Psoas muscle (tissue), 8 donors: Measurements from ENCODE around the gene ANKRD13B. TPM values are rescaled to one million over a fixed set of nuclear protein-coding genes. Genes with fewer than 3 reads are reported as not detected.
A peak's percentile ranks its signal among the peaks of the same experiment; 100 is the strongest.

Experiments
- ATAC-seq, 4 donors: fragments of 200-7000 bp; cut with Tn5 transposase; one replicate each; pipeline ENCODE4 v1.9.1; 2020; ENCODE audit warnings: moderate library complexity in 3 of 4, mild to moderate bottlenecking in 2 of 4
- DNase-seq, 2 donors: peaks; one replicate each; pipeline ENCODE4 v3.0.0-alpha.2; 2020
- H3K27ac ChIP-seq: fragments of 200-600 bp; one replicate; pipeline ENCODE4 v1.8.0; 2022
- H3K27me3 ChIP-seq, 3 donors: fragments of 200-600 bp in 1 of 3; one replicate each; pipeline versions ENCODE4 v1.6.1 to v1.8.0; 2013 to 2022; ENCODE audit warnings: low read length in 2 of 3, mild to moderate bottlenecking in 2 of 3, moderate library complexity in 1 of 3; ENCODE audit not compliant: insufficient read depth in 3 of 3
- H3K36me3 ChIP-seq, 2 donors: fragments of 200-600 bp in 1 of 2; one replicate each; pipeline versions ENCODE4 v1.6.1 to v1.8.0; 2013 to 2022; ENCODE audit warnings: low read depth in 1 of 2, mild to moderate bottlenecking in 1 of 2, moderate library complexity in 1 of 2; ENCODE audit not compliant: insufficient read depth in 1 of 2
- H3K4me1 ChIP-seq: fragments of 200-600 bp; one replicate; pipeline ENCODE4 v1.8.0; 2022
- H3K4me3 ChIP-seq: fragments of 200-600 bp; one replicate; pipeline ENCODE4 v1.8.0; 2022; ENCODE audit warnings: mild to moderate bottlenecking
- H3K9me3 ChIP-seq: fragments of 200-600 bp; one replicate; pipeline ENCODE4 v1.8.0; 2022
- WGBS, 3 donors: extraction: QIAGEN DNeasy Blood & Tissue Kit; methylation state at CpG; one replicate each; pipeline versions ENCODE4 v1.1.6 to v1.1.7; 2013; 5-methylcytosine and 5-hydroxymethylcytosine counted together
- intact Hi-C, 2 donors: fragments of 100-400 bp; cut with DNase I; formaldehyde crosslinking; loops; one replicate each; pipeline versions ENCODE4 v1.11.0 to v1.14.2; 2022
- polyA plus RNA-seq, 3 donors: library from polyadenylated mRNA; stranded (reverse); fragments of 200-250 nt; gene quantifications; one replicate each; pipeline ENCODE4 v1.2.3, GENCODE V29; 2013
- total RNA-seq, 4 donors: library from RNA; stranded (reverse); fragmentation: NEBNext Ultra II Directional in 2 of 4; extraction: Animal tissue kit (Norgen Biotek cat#: 25700) in 2 of 4; gene quantifications; one replicate each; pipeline versions ENCODE4 v1.2.1 to v1.2.4, GENCODE V29; 2021 to 2023
- TF ChIP-seq, protein P1 (sequence below): fragments of 200-600 bp; IDR thresholded peaks from one replicate; pipeline ENCODE4 v1.8.0; 2022; ENCODE audit warnings: antibody characterized with exemption
- donor health status: healthy with polysubstance abuse.
- donor health status: DM: no; HTN: no; CAD: no; lungs with moderate emphysema.
- donor health status: Bipolar disorder and iron deficiency.
- donor health status: healthy.
- donor health status: DM: yes; HTN: yes; CAD: no.
- donor health status: DM: no; HTN: no; CAD: no.
- donor health status: DM: no; HTN: no; CAD: no.
- donor health status: DM: yes; HTN: yes; CAD: no.

The ANKRD13B gene
- total and polyA plus RNA-seq, 7 donors: 5.4 to 14.8 (median 7.1) TPM

DNA sequence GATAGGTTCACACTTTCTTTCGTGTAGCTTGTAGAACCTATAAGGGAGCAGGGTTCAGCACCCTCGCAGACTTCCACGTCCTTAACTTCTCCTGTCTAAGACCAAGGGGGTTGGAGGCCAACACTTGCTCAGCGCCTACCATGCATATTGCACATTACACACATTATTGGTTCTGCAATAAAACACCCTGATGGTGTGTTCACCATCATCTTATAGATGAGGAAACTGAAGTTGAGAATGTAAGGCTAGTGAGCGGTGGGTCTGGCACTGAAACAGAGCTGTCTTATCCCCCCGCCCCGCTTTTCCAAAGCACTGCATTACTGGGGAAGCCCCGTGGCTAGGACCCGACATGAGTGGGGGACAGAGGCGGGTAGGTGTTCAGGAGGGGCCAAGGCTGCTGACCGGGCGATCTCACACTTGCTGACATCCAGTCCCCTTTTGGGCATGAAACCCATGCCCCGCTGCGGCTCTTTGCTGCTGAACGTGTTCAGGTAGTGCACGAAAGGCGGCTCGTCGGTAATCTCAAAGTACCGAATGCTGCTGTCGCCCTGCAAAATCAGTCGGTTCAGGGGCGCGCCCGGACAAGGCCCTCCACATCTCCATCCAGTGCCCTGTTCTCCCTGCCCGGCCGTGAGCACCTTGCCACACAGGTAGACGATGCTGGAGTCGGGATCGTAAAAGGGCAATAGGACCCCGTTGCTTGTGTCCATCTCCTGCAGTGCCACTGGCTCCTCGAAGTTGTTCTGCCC is 23.5 kb downstream of the ANKRD13B start:
- WGBS, 3 donors: 62 to 69% (median 62%) methylated on average over 32 of the region's 32 CpGs
- Histone ChIP-seq H3K4me3 (peak overlapping the region; percentile 98), H3K4me1 (peaks cover 66% of the 10 kb centered on the region), H3K27ac (peak overlapping the region; percentile 69), H3K9me3 (no peaks in the 10 kb centered on the region), H3K27me3 (no peaks in the 10 kb centered on the region), H3K36me3 (peaks cover 0 to 22% of the 10 kb centered on the region in 2 donors)
- no peak for DNase-seq
- intact Hi-C loops: no loop called here
- TF ChIP-seq, protein P1, sequence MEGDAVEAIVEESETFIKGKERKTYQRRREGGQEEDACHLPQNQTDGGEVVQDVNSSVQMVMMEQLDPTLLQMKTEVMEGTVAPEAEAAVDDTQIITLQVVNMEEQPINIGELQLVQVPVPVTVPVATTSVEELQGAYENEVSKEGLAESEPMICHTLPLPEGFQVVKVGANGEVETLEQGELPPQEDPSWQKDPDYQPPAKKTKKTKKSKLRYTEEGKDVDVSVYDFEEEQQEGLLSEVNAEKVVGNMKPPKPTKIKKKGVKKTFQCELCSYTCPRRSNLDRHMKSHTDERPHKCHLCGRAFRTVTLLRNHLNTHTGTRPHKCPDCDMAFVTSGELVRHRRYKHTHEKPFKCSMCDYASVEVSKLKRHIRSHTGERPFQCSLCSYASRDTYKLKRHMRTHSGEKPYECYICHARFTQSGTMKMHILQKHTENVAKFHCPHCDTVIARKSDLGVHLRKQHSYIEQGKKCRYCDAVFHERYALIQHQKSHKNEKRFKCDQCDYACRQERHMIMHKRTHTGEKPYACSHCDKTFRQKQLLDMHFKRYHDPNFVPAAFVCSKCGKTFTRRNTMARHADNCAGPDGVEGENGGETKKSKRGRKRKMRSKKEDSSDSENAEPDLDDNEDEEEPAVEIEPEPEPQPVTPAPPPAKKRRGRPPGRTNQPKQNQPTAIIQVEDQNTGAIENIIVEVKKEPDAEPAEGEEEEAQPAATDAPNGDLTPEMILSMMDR: no peak
- no peak for ATAC-seq

DNA sequence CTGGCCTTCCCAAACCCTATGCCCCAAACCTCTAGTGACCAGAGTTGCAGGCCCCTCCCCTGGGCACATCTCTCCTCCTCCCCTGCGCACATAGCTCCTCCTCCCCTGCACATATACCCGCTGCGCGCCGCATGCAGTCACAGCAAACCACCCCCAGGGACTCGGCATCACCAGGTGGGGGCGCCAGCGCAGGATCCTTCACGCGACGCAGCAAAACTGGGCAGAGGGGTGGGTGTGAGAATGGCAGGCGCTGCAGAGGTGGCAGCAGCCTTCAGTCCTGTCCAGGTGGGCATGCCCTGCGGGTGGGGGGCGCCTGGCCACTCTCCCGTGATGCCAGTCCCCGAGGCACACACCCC is 24.2 kb downstream of the ANKRD13B start:
- intact Hi-C loops: no loop called here
- TF ChIP-seq, protein P1: peak; percentile 29
- H3K9me3 ChIP-seq: no peaks in the 10 kb centered on the region
- no peak for ATAC-seq
- H3K4me3 ChIP-seq: peak overlapping the region; percentile 98
- peak overlapping the region; percentile 99 for H3K27ac ChIP-seq
- no peaks in the 10 kb centered on the region for H3K27me3 ChIP-seq
- peaks cover 0 to 22% of the 10 kb centered on the region in 2 donors for H3K36me3 ChIP-seq
- peak; percentile 78 to 88 for DNase-seq
- H3K4me1 ChIP-seq: peaks cover 66% of the 10 kb centered on the region
- WGBS, 3 donors: 35 to 36% (median 36%) methylated on average over 15 to 16 of the region's 16 CpGs

DNA sequence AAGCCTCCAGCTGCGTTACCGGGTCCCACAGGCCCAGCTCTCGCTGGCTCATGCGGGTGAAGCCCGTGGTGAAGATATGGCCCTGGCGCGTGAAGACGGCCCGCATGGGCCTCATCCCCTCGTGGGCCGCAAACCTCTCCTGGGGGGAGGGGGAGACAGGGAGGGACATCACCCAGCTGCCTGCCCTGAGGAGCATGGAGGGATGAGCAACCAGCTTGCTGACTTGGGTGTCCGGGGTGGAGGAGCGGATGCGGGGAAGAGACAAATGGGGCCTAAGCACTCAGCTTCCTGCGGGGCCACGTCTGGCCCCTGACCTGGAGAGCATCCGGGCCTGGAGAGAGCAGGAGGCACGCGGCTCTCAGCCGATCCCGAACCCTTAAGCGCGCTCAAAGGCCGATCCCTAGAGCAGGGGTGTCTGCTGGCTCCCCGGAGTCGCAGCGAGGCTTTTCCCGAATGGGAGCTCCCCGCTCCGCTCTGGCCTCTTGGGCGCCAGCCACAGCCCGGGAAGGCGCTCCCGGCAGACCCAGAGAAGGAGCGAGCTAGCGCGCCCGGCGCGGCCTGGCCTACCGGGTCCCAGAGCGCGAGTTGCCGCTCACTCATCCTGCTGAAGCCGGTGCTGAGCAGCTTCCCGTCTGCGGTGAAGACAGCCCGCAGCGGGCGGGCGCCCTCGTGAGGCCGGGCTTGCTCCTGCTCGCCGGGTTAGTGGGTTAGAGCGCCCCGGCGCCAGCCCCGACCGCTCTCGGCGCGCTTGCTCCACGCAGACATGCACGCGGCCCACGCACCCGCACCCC is 24.7 kb downstream of the ANKRD13B start:
- DNase-seq (peak; percentile 74 to 88), ATAC-seq (no peak)
- Histone ChIP-seq H3K4me3 (peak overlapping the region; percentile 98), H3K27ac (peak overlapping the region; percentile 99), H3K4me1 (peaks cover 66% of the 10 kb centered on the region), H3K36me3 (peaks cover 0 to 22% of the 10 kb centered on the region in 2 donors), H3K27me3 (no peaks in the 10 kb centered on the region), H3K9me3 (no peaks in the 10 kb centered on the region)
- 23 to 39% (median 39%) methylated on average over 52 to 68 of the region's 68 CpGs for WGBS, 3 donors
- TF ChIP-seq, protein P1: peak; percentile 53
- intact Hi-C loops: no loop called here

DNA sequence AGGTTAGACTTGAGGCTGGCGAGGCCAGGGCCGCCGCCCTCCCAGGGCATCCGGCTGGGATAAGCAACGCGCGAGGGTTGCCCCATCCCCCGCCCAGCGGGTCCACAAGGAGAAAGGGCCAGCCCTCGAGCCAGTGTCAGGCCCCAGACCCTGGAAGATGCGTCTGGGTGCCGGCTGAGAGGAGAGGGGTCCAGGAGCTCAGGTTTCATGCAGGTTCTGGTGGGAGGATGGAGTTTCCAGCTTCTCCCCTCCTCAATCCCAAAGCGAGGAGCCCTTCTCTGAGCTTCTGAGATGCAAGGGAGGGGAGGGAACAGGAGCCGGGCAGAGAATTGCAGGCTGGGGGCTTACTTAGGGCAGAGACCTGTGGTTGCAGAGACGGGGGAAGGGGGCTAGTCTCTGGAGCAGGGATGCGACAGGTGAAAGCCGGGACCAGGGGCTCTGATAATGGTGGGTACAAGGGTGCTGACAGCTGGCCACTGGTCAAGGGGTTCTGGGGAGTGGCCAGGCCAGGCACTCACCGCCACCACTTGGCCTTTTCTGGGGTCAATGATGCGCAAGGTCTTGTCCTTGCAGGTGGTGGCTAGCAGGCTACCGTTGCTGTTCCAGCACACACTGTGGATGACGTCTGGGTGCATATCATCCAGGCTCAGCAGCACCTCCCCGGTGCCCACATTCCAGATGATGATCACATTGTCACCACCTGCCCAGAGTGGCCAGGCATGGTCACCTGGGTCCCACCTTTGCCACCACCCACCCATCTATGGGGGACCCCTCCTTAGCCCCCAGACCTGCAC is 25.5 kb downstream of the ANKRD13B start:
- Histone ChIP-seq H3K27ac (peak overlapping the region; percentile 99), H3K36me3 (peaks cover 0 to 22% of the 10 kb centered on the region in 2 donors), H3K4me3 (peak overlapping the region; percentile 98), H3K4me1 (peaks cover 72% of the 10 kb centered on the region), H3K27me3 (no peaks in the 10 kb centered on the region), H3K9me3 (no peaks in the 10 kb centered on the region)
- WGBS, 3 donors: 45 to 55% (median 47%) methylated on average over 15 to 22 of the region's 22 CpGs
- DNase-seq: no peak
- intact Hi-C loops: no loop called here
- TF ChIP-seq, protein P1: no peak
- no peak for ATAC-seq
